Stimulated activated CD4-positive, alpha-beta T cell treated with anti-CD3 and anti-CD28 coated beads, Interleukin-4, amount 100 ng/mL, for 48 hours (primary cell): ENCODE results near the gene FGL2.
"Not testable (repeated sequence)": the region's sequence is repeated elsewhere in the genome, so short reads cannot be mapped to it uniquely, and the experiment has no call there.

Experiments used
- DNase-seq, 2 donors: peaks; one replicate each; pipeline ENCODE4 v3.0.0-alpha.2; 2020; ENCODE audit warnings: low read depth in 2 of 2

The FGL2 gene

GRCh38 chr7:77216181-77216845, 16.7 kb upstream of the FGL2 start:
- DNase-seq, result no peak

GRCh38 chr7:77209479-77210139, 10.0 kb upstream of the FGL2 start:
- no peak for DNase-seq

GRCh38 chr7:77208416-77208815, 8.8 kb upstream of the FGL2 start:
- no peak for DNase-seq

GRCh38 chr7:77205706-77206105, 6.1 kb upstream of the FGL2 start:
- DNase-seq, result no peak

- DNase-seq, result no peak
These were observed 2.9 kb upstream of the FGL2 start for GRCh38 chr7:77202481-77202976.

- no peak for DNase-seq
These were observed 923 bp upstream of the FGL2 start for GRCh38 chr7:77200542-77200941.

GRCh38 chr7:77197141-77197540, 2.5 kb downstream of the FGL2 start:
- DNase-seq, result no peak

GRCh38 chr7:77188731-77189437, 10.7 kb downstream of the FGL2 start:
- no peak for DNase-seq

GRCh38 chr7:77185866-77186265, 13.8 kb downstream of the FGL2 start:
- no peak for DNase-seq

- no peak for DNase-seq
These were observed 14.6 kb downstream of the FGL2 start for GRCh38 chr7:77184990-77185389.

GRCh38 chr7:77184463-77184862, 15.2 kb downstream of the FGL2 start:
- DNase-seq, result no peak

GRCh38 chr7:77182261-77182660, 17.4 kb downstream of the FGL2 start:
- DNase-seq, result no peak

GRCh38 chr7:77181734-77182133, 17.9 kb downstream of the FGL2 start:
- no peak for DNase-seq

GRCh38 chr7:77181015-77181595, 18.5 kb downstream of the FGL2 start:
- no peak for DNase-seq

GRCh38 chr7:77178024-77178423, 21.6 kb downstream of the FGL2 start:
- not testable (repeated sequence) for DNase-seq

GRCh38 chr7:77177321-77177904, 22.2 kb downstream of the FGL2 start:
- DNase-seq, result not testable (repeated sequence)

GRCh38 chr7:77175274-77175800, 24.3 kb downstream of the FGL2 start:
- not testable (repeated sequence) for DNase-seq

- DNase-seq, result not testable (repeated sequence)
These were observed 25.2 kb downstream of the FGL2 start for GRCh38 chr7:77174418-77174817.

- not testable (repeated sequence) for DNase-seq
These were observed 27.0 kb downstream of the FGL2 start for GRCh38 chr7:77172437-77173172.

- not testable (repeated sequence) for DNase-seq
These were observed 28.5 kb downstream of the FGL2 start for GRCh38 chr7:77171073-77171472.

- DNase-seq, result no peak
These were observed 42.2 kb downstream of the FGL2 start for GRCh38 chr7:77157446-77157845.
